Panc1 (cell line): ENCODE data around the gene CEACAM16. TPM values are rescaled to one million over a fixed set of nuclear protein-coding genes. Genes with fewer than 3 reads are reported as not detected.

Source experiments
- ATAC-seq: fragments of 200-7000 bp; cut with Tn5 transposase; 2 replicates; pipeline ENCODE4 v1.9.1; 2020; ENCODE audit warnings: mild to moderate bottlenecking, moderate library complexity
- BruUV-seq: library from RNA; stranded (reverse); fragments of 400-500 nt; replicated peaks from 2 replicates; lab custom pipeline; 2021; lab: Mats Ljungman, UMichigan
- CTCF ChIA-PET: fragments of 300-600 bp; sonication (Branson Sonifier 250); formaldehyde crosslinking; loops from one replicate; lab custom pipeline; 2022; ENCODE audit warnings: antibody characterized with exemption; lab: Charles Lee
- POLR2A ChIA-PET: fragments of 300-600 bp; sonication (Branson Sonifier 250); formaldehyde crosslinking; loops from one replicate; lab custom pipeline; 2022; ENCODE audit warnings: antibody characterized with exemption; lab: Charles Lee
- DNase-seq: peaks from one replicate; pipeline ENCODE4 v3.0.0-alpha.2; 2010; ENCODE audit warnings: low read depth, low spot score
- H3K27ac ChIP-seq: 2 replicates; pipeline ENCODE4 v1.5.1; 2011; ENCODE audit warnings: mild to moderate bottlenecking, low read length, inconsistent platforms
- H3K27me3 ChIP-seq: fragments of 200-500 bp; sonication (Bioruptor generic); 2 replicates; pipeline ENCODE4 v1.6.0; 2014; ENCODE audit warnings: low read length, inconsistent platforms; ENCODE audit not compliant: control insufficient read depth, insufficient read depth
- H3K36me3 ChIP-seq: fragments of 200-500 bp; sonication (Bioruptor generic); 2 replicates; pipeline ENCODE4 v1.5.1; 2014; ENCODE audit warnings: inconsistent platforms, mild to moderate bottlenecking, low read length, moderate library complexity; ENCODE audit not compliant: control insufficient read depth, insufficient read depth
- H3K4me1 ChIP-seq: 2 replicates; pipeline ENCODE4 v1.5.1; 2011; ENCODE audit warnings: inconsistent platforms, mild to moderate bottlenecking, low read length, moderate library complexity; ENCODE audit not compliant: control insufficient read depth, insufficient read depth
- H3K4me3 ChIP-seq, 2 experiments: 2 replicates each; pipeline ENCODE4 v1.5.1; 2011 to 2012; ENCODE audit warnings: low read depth in 2 of 2, low read length in 2 of 2, mild to moderate bottlenecking in 2 of 2, inconsistent platforms in 1 of 2, moderate library complexity in 1 of 2
- H3K9me3 ChIP-seq: fragments of 200-500 bp; sonication (Bioruptor generic); 2 replicates; pipeline ENCODE4 v1.5.1; 2014; ENCODE audit warnings: low read depth, mild to moderate bottlenecking, inconsistent platforms, low read length, moderate library complexity; ENCODE audit not compliant: control insufficient read depth, insufficient read depth
- CTCF ChIP-seq: fragments of 450-650 bp; IDR thresholded peaks from 2 replicates; pipeline ENCODE4 v1.5.1; 2017; ENCODE audit warnings: mild to moderate bottlenecking
- POLR2AphosphoS5 ChIP-seq: IDR thresholded peaks from 2 replicates; pipeline ENCODE4 v1.6.1; 2012; ENCODE audit warnings: mild to moderate bottlenecking, low read depth, low read length, moderate library complexity
- REST ChIP-seq, 2 experiments: IDR thresholded peaks; 2 replicates each; pipeline ENCODE4 v1.6.1; 2011 to 2012; ENCODE audit warnings: low read depth in 2 of 2, control low read depth in 1 of 2, low read length in 1 of 2, mild to moderate bottlenecking in 1 of 2, moderate library complexity in 1 of 2; ENCODE audit not compliant: insufficient read depth in 1 of 2
- SIN3A ChIP-seq: IDR thresholded peaks from 2 replicates; pipeline ENCODE4 v1.6.1; 2012; ENCODE audit warnings: low read depth, mild to moderate bottlenecking, low read length, moderate library complexity, borderline replicate concordance; ENCODE audit not compliant: insufficient read depth
- TCF7L2 ChIP-seq: IDR thresholded peaks from 2 replicates; pipeline ENCODE4 v1.6.1; 2011; ENCODE audit warnings: mild to moderate bottlenecking, low read depth, low read length, inconsistent platforms
- in situ Hi-C: cut with HindIII; loops from 2 replicates; pipeline ENCODE4 v1.10.0; 2016; ENCODE audit warnings: low sequenced_read_pairs, low pct_unique_long_range_greater_than_20kb
- intact Hi-C: fragments of 100-400 bp; cut with micrococcal nuclease; formaldehyde crosslinking; loops from one replicate; pipeline ENCODE4 v1.10.0; 2022; ENCODE audit not compliant: unreplicated experiment
- total RNA-seq: library from RNA; stranded (reverse); gene quantifications from one replicate; pipeline ENCODE4 v1.2.1, GENCODE V29; 2021; ENCODE audit not compliant: unreplicated experiment

Gene CEACAM16
- total RNA-seq, 1 experiment from 2014 or later, result not detected

GRCh38 chr19:44737238-44738071 lies 38.5 kb downstream of the CEACAM16 start:
- H3K4me1 ChIP-seq, result peaks cover 43% of the 10 kb centered on the region
- CTCF ChIA-PET, result no interaction called here
- ATAC-seq, result no peak

GRCh38 chr19:44738136-44738535 lies 39.2 kb downstream of the CEACAM16 start:
- intact Hi-C loops, result no loop called here
- H3K36me3 ChIP-seq, result no peaks in the 10 kb centered on the region
- POLR2A ChIA-PET, result no interaction called here
- CTCF ChIA-PET, result no interaction called here
- H3K27ac ChIP-seq, result peak overlapping the region; percentile 83
- peaks cover 50% of the 10 kb centered on the region for H3K4me1 ChIP-seq
- in situ Hi-C loops, result no loop called here
- H3K9me3 ChIP-seq, result no peaks in the 10 kb centered on the region
- ATAC-seq, result no peak
- TF ChIP-seq REST (IDR thresholded peaks at IDR 0.05; ENCODE audit: insufficient read depth in 1 of 2, low read depth in 2 of 2, low read length in 1 of 2) (no peak), CTCF (no peak), SIN3A (no peak), POLR2AphosphoS5 (no peak), TCF7L2 (no peak)
- no peak overlapping the region for H3K4me3 ChIP-seq
- H3K27me3 ChIP-seq, result no peaks in the 10 kb centered on the region
- DNase-seq, result no peak
- BruUV-seq, result no TSS peak

More at GRCh38 chr19:44737238-44738071, 38.5 kb downstream of the CEACAM16 start:
- POLR2A ChIA-PET, result no interaction called here
- H3K27me3 ChIP-seq, result no peaks in the 10 kb centered on the region
- TF ChIP-seq CTCF (no peak), SIN3A (no peak), REST (IDR thresholded peaks at IDR 0.05; ENCODE audit: insufficient read depth in 1 of 2, low read depth in 2 of 2, low read length in 1 of 2) (no peak), POLR2AphosphoS5 (no peak), TCF7L2 (no peak)
- no TSS peak for BruUV-seq
- no peaks in the 10 kb centered on the region for H3K36me3 ChIP-seq
- intact Hi-C loops (no loop called here), in situ Hi-C loops (no loop called here)
- H3K9me3 ChIP-seq, result no peaks in the 10 kb centered on the region
- H3K27ac ChIP-seq, result peak overlapping the region; percentile 83
- H3K4me3 ChIP-seq, result no peak overlapping the region
- no peak for DNase-seq
